Uterus (tissue), 2 donors: ENCODE data around the gene MRPL54.

Experiments used
- POLR2A ChIP-seq, 2 donors: fragments of 450-650 bp; IDR thresholded peaks; one replicate each; pipeline ENCODE4 v1.6.1; 2016; ENCODE audit warnings: antibody characterized with exemption in 2 of 2, mild to moderate bottlenecking in 1 of 2, moderate library complexity in 1 of 2
- TF ChIP-seq, protein P1 (sequence below), 4 experiments: fragments of 200-600 bp in 2 of 4; fragments of 450-650 bp in 2 of 4; sonication (generic) in 2 of 4; IDR thresholded peaks; one replicate each; pipeline ENCODE4 v1.5.1; 2016 to 2019; ENCODE audit warnings: antibody characterized with exemption in 4 of 4, mild to moderate bottlenecking in 2 of 4, moderate library complexity in 1 of 4

DNA sequence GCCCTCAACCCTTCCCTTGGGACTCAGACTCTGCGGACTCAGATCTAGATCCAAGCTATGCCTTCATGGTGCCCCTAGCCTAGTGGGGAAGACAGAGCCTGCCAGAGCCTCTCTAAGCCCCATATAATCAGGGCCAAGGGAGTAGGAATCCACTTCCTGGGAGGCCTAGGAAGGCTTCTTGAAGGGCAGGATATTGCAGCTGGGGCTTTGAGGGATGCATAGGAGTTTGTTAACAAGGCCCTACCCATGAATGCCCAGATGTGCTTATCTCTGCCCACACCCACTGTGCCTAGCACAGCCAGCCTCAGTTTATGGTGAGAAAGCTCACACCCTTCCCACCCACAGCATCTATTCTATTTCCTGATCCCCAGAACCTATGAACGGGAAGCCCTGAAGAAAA lies 12.3 kb upstream of the MRPL54 start:
- no peak for TF ChIP-seq POLR2A (IDR thresholded peaks at IDR 0.05)
- TF ChIP-seq, protein P1, sequence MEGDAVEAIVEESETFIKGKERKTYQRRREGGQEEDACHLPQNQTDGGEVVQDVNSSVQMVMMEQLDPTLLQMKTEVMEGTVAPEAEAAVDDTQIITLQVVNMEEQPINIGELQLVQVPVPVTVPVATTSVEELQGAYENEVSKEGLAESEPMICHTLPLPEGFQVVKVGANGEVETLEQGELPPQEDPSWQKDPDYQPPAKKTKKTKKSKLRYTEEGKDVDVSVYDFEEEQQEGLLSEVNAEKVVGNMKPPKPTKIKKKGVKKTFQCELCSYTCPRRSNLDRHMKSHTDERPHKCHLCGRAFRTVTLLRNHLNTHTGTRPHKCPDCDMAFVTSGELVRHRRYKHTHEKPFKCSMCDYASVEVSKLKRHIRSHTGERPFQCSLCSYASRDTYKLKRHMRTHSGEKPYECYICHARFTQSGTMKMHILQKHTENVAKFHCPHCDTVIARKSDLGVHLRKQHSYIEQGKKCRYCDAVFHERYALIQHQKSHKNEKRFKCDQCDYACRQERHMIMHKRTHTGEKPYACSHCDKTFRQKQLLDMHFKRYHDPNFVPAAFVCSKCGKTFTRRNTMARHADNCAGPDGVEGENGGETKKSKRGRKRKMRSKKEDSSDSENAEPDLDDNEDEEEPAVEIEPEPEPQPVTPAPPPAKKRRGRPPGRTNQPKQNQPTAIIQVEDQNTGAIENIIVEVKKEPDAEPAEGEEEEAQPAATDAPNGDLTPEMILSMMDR (IDR thresholded peaks at IDR 0.05): no peak
